RPMI7951 (cell line): ENCODE data around the gene CNBP. TPM values are rescaled to one million over a fixed set of nuclear protein-coding genes. Genes with fewer than 3 reads are reported as not detected.

Source experiments
- DNase-seq: peaks from one replicate; pipeline ENCODE4 v3.0.0-alpha.2; 2012; ENCODE audit warnings: low read depth
- total RNA-seq: library from RNA; depleted of rRNA; stranded (reverse); fragments of >200 nt; shearing (Covaris generic); gene quantifications from 2 replicates; pipeline ENCODE4 v1.2.3, GENCODE V29; 2014; rRNA removed

Gene CNBP
- total RNA-seq, 1 experiment from 2014 or later = 394 TPM

- DNase-seq = no peak
Observed at GRCh38 chr3:129131465-129132088, 52.1 kb downstream of the CNBP start.

- no peak for DNase-seq
Observed at GRCh38 chr3:129130291-129130813, 53.3 kb downstream of the CNBP start.

GRCh38 chr3:129128357-129129155 is 55.1 kb downstream of the CNBP start:
- DNase-seq = no peak

- DNase-seq = no peak
Observed at GRCh38 chr3:129126726-129127280, 56.9 kb downstream of the CNBP start.

GRCh38 chr3:129123314-129124060 is 60.2 kb downstream of the CNBP start:
- no peak for DNase-seq

- peak; percentile 15 for DNase-seq
Observed at GRCh38 chr3:129122412-129123011, 61.2 kb downstream of the CNBP start.

GRCh38 chr3:129121792-129122411 is 61.8 kb downstream of the CNBP start, which contains the start of gene RAB43:
Gene RAB43, minus strand, starts transcription at chr3:129121804. Its CDS starts 315 bp downstream, at chr3:129121489.
- DNase-seq = peak; percentile 78

- DNase-seq = no peak
Observed at GRCh38 chr3:129121016-129121791, 62.5 kb downstream of the CNBP start.

GRCh38 chr3:129120254-129121004 is 63.3 kb downstream of the CNBP start:
- peak; percentile 96 for DNase-seq

- DNase-seq = no peak
Observed at GRCh38 chr3:129119365-129120100, 64.2 kb downstream of the CNBP start.

GRCh38 chr3:129118745-129119144 is 65.0 kb downstream of the CNBP start:
- no peak for DNase-seq

Other genes with a start within 250 kb of the CNBP start
- 0.36 TPM in 1 of 2 replicates, not detected in the other for gene CFAP92, start 189.8 kb downstream of the CNBP start, total RNA-seq
- not detected in 2 replicates for gene EFCC1, start 182.6 kb downstream of the CNBP start, total RNA-seq
- not detected in 2 replicates for gene GP9, start 123.1 kb downstream of the CNBP start, total RNA-seq
- gene RAB43, start 62.1 kb downstream of the CNBP start, total RNA-seq = 10.8 and 14.4 TPM in 2 replicates
- 46.6 and 49.1 TPM in 2 replicates for gene ISY1, start 22.8 kb downstream of the CNBP start, total RNA-seq
- gene COPG1, start 65.7 kb upstream of the CNBP start, total RNA-seq = 139 and 166 TPM in 2 replicates
- 38.2 and 38.3 TPM in 2 replicates for gene HMCES, start 95.0 kb upstream of the CNBP start, total RNA-seq
- 0.20 TPM in 1 of 2 replicates, not detected in the other for gene EFCAB12, start 244.7 kb upstream of the CNBP start, total RNA-seq